ENCODE results near the gene NPAS4.

The NPAS4 gene

GRCh38 chr11:66466225-66467033 is 45.6 kb downstream of the NPAS4 start, which contains the start of gene PELI3:
Gene PELI3 (plus strand): TSS chr11:66466905. CDS start chr11:66468129, 1,224 bp downstream.
- Histone ChIP-seq H3K27me3 (ENCODE audit: insufficient read depth, low read depth) (no peaks in the 10 kb centered on the region), H3K9ac (no peak within 1 kb of the TSS; the same call in 1 of the 2 replicates), H3K27ac (no peak within 1 kb of the TSS), H3K79me2 (ENCODE audit: insufficient read depth, low read depth) (no peaks in the 10 kb centered on the region), H3K4me1 (ENCODE audit: low read depth, poor library complexity, severe bottlenecking) (peaks cover 5% of the 10 kb centered on the region), H4K20me1 (ENCODE audit: insufficient read depth) (no peaks in the 10 kb centered on the region), H3K4me2 (peak within 1 kb of the TSS; percentile 74), H2AFZ (ENCODE audit: low read depth) (peak within 1 kb of the TSS; percentile 91), H3K36me3 (ENCODE audit: insufficient read depth) (no peaks in the 10 kb centered on the region), H3K4me3 (IDR thresholded peaks at IDR 0.05; ENCODE audit: insufficient read depth, low read depth, low read length) (no peak within 1 kb of the TSS)
- TF ChIP-seq CTCF (conservative IDR thresholded peaks at IDR 0.05; ENCODE audit: low read depth, low read length): no peak

GRCh38 chr11:66467034-66467659 is 46.3 kb downstream of the NPAS4 start:
- Histone ChIP-seq H3K4me1 (ENCODE audit: low read depth, poor library complexity, severe bottlenecking) (peaks cover 5% of the 10 kb centered on the region), H3K79me2 (ENCODE audit: insufficient read depth, low read depth) (no peaks in the 10 kb centered on the region)

GRCh38 chr11:66467756-66468155 is 46.9 kb downstream of the NPAS4 start:
- H3K36me3 ChIP-seq (ENCODE audit: insufficient read depth): no peaks in the 10 kb centered on the region
- peaks cover 5% of the 10 kb centered on the region for H3K4me1 ChIP-seq (ENCODE audit: low read depth, poor library complexity, severe bottlenecking)
- H3K4me2 ChIP-seq: peak overlapping the region; percentile 54
- no peak overlapping the region for H3K9ac ChIP-seq
- TF ChIP-seq CTCF (conservative IDR thresholded peaks at IDR 0.05; ENCODE audit: low read depth, low read length): no peak
- H3K4me3 ChIP-seq (IDR thresholded peaks at IDR 0.05; ENCODE audit: insufficient read depth, low read depth, low read length): no peak overlapping the region
- no peaks in the 10 kb centered on the region for H3K79me2 ChIP-seq (ENCODE audit: insufficient read depth, low read depth)
- H4K20me1 ChIP-seq (ENCODE audit: insufficient read depth): no peaks in the 10 kb centered on the region
- no peaks in the 10 kb centered on the region for H3K27me3 ChIP-seq (ENCODE audit: insufficient read depth, low read depth)
- H3K27ac ChIP-seq: no peak overlapping the region
- no peak overlapping the region for H2AFZ ChIP-seq (ENCODE audit: low read depth)

More at GRCh38 chr11:66467034-66467659, 46.3 kb downstream of the NPAS4 start:
- H4K20me1 ChIP-seq (ENCODE audit: insufficient read depth): no peaks in the 10 kb centered on the region
- no peaks in the 10 kb centered on the region for H3K36me3 ChIP-seq (ENCODE audit: insufficient read depth)
- H3K27me3 ChIP-seq (ENCODE audit: insufficient read depth, low read depth): no peaks in the 10 kb centered on the region
- no peak overlapping the region; the same call in 1 of the 2 replicates for H3K9ac ChIP-seq
- H3K4me2 ChIP-seq: peak overlapping the region; percentile 54
- H3K4me3 ChIP-seq (IDR thresholded peaks at IDR 0.05; ENCODE audit: insufficient read depth, low read depth, low read length): no peak overlapping the region
- peak overlapping the region; percentile 49 for H2AFZ ChIP-seq (ENCODE audit: low read depth)
- TF ChIP-seq CTCF (conservative IDR thresholded peaks at IDR 0.05; ENCODE audit: low read depth, low read length): peak; percentile 19; the same call in 1 of the 2 replicates
- H3K27ac ChIP-seq: no peak overlapping the region

- peaks cover 5% of the 10 kb centered on the region for H3K4me1 ChIP-seq (ENCODE audit: low read depth, poor library complexity, severe bottlenecking)
- no peak overlapping the region for H3K4me2 ChIP-seq
- no peaks in the 10 kb centered on the region for H3K36me3 ChIP-seq (ENCODE audit: insufficient read depth)
- no peaks in the 10 kb centered on the region for H4K20me1 ChIP-seq (ENCODE audit: insufficient read depth)
- no peak overlapping the region for H3K4me3 ChIP-seq (IDR thresholded peaks at IDR 0.05; ENCODE audit: insufficient read depth, low read depth, low read length)
- no peak overlapping the region for H2AFZ ChIP-seq (ENCODE audit: low read depth)
- no peak overlapping the region for H3K27ac ChIP-seq
- no peaks in the 10 kb centered on the region for H3K79me2 ChIP-seq (ENCODE audit: insufficient read depth, low read depth)
- H3K9ac ChIP-seq: no peak overlapping the region
- no peak for TF ChIP-seq CTCF (conservative IDR thresholded peaks at IDR 0.05; ENCODE audit: low read depth, low read length)
- H3K27me3 ChIP-seq (ENCODE audit: insufficient read depth, low read depth): no peaks in the 10 kb centered on the region
Measured at GRCh38 chr11:66468691-66469090, 47.9 kb downstream of the NPAS4 start.
